Measurements from ENCODE around the gene PLOD1.
"Not testable (repeated sequence)": the region's sequence is repeated elsewhere in the genome, so short reads cannot be mapped to it uniquely, and the experiment has no call there.

The PLOD1 gene

DNA sequence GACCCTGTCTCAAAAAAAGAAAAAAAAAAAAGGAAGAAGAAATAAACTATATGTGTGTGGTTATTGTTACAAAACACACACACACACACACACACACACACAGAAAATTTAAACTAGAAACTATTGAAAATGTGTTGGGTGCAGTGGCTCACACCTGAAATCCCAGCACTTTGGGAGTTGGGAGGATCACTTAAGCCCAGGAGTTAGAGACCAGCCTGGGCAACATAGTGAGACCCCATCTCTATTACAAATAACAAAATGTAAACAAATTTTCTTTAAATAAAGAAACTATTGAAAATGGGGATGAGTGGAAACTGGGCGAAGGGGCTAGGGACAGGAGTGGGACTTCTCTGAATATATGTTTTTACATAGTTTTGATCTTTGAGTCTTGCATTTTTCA is 31.3 kb upstream of the PLOD1 start:
- Histone ChIP-seq H3K27me3 (ENCODE audit: insufficient read depth, low read length) (no peaks in the 10 kb centered on the region), H3K4me2 (ENCODE audit: low read length) (no peak overlapping the region), H3K36me3 (ENCODE audit: control insufficient read depth in 1 of 2, insufficient read depth in 2 of 2, low read length in 2 of 2) (no peaks in the 10 kb centered on the region), H4K91ac (ENCODE audit: low read depth, low read length) (no peak overlapping the region), H3K9ac (ENCODE audit: low read length) (no peak overlapping the region), H3K4me3 (ENCODE audit: low read depth, low read length) (no peak overlapping the region), H3K23ac (ENCODE audit: low read length) (no peak overlapping the region), H4K8ac (ENCODE audit: low read depth, low read length) (no peak overlapping the region), H3K4ac (ENCODE audit: low read depth, low read length) (no peak overlapping the region), H2AK5ac (ENCODE audit: low read length) (no peak overlapping the region), H2AFZ (ENCODE audit: insufficient read depth, low read length, poor library complexity) (no peak overlapping the region), H3K14ac (ENCODE audit: low read length) (no peak overlapping the region), H3K79me2 (ENCODE audit: control insufficient read depth, insufficient read depth, low read length, poor library complexity) (no peaks in the 10 kb centered on the region), H3K18ac (ENCODE audit: low read length) (no peak overlapping the region), H3K4me1 (ENCODE audit: control insufficient read depth in 1 of 2, insufficient read depth in 2 of 2, low read length in 2 of 2) (no peaks in the 10 kb centered on the region), H3K27ac (ENCODE audit: low read depth, low read length) (no peak overlapping the region), H2BK5ac (ENCODE audit: low read depth, low read length, poor library complexity) (no peak overlapping the region), H2BK120ac (ENCODE audit: insufficient read depth, low read length, poor library complexity) (no peak overlapping the region), H4K12ac (ENCODE audit: low read depth, low read length) (no peak overlapping the region), H3K9me3 (ENCODE audit: insufficient read depth, low read depth, low read length) (no peaks in the 10 kb centered on the region), H3K79me1 (ENCODE audit: low read length) (peaks cover 2% of the 10 kb centered on the region), H2BK12ac (ENCODE audit: low read length) (no peak overlapping the region)
- no CpG with 5 or more reads among the region's 1 CpG for WGBS (ENCODE audit: extremely low coverage, insufficient coverage, insufficient read length)
- no peak for DNase-seq

DNA sequence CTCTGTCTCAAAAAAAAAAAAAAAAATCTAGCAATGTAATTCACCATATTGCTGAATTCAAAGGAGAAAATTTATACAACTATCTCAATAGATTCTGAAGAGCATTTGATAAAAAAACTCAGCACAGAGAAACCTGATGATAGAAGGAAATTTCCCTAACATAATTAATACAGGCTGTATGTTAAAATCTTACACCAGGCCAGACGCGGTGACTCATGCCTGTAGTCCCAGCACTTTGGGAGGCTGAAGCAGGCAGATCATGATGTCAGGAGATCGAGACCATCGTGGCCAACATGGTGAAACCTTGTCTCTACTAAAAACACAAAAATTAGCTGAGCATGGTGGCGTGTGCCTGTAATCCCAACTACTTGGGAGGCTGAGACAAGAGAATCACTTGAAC is 30.4 kb upstream of the PLOD1 start:
- not testable (repeated sequence) for H4K8ac ChIP-seq (ENCODE audit: low read depth, low read length); H3K18ac ChIP-seq (ENCODE audit: low read length); H4K12ac ChIP-seq (ENCODE audit: low read depth, low read length); H3K79me1 ChIP-seq (ENCODE audit: low read length); H3K79me2 ChIP-seq (ENCODE audit: control insufficient read depth, insufficient read depth, low read length, poor library complexity); H3K27ac ChIP-seq (ENCODE audit: low read depth, low read length); H3K9ac ChIP-seq (ENCODE audit: low read length); H3K4me1 ChIP-seq (ENCODE audit: control insufficient read depth in 1 of 2, insufficient read depth in 2 of 2, low read length in 2 of 2); H3K4me2 ChIP-seq (ENCODE audit: low read length); H2BK12ac ChIP-seq (ENCODE audit: low read length); H2BK120ac ChIP-seq (ENCODE audit: insufficient read depth, low read length, poor library complexity); H3K4ac ChIP-seq (ENCODE audit: low read depth, low read length); H3K27me3 ChIP-seq (ENCODE audit: insufficient read depth, low read length); H3K4me3 ChIP-seq (ENCODE audit: low read depth, low read length); H2BK5ac ChIP-seq (ENCODE audit: low read depth, low read length, poor library complexity); DNase-seq; H2AFZ ChIP-seq (ENCODE audit: insufficient read depth, low read length, poor library complexity); H3K36me3 ChIP-seq (ENCODE audit: control insufficient read depth in 1 of 2, insufficient read depth in 2 of 2, low read length in 2 of 2); H3K14ac ChIP-seq (ENCODE audit: low read length); H3K23ac ChIP-seq (ENCODE audit: low read length); H2AK5ac ChIP-seq (ENCODE audit: low read length); H4K91ac ChIP-seq (ENCODE audit: low read depth, low read length); H3K9me3 ChIP-seq (ENCODE audit: insufficient read depth, low read depth, low read length)
- no CpG with 5 or more reads among the region's 5 CpGs for WGBS (ENCODE audit: extremely low coverage, insufficient coverage, insufficient read length)

DNA sequence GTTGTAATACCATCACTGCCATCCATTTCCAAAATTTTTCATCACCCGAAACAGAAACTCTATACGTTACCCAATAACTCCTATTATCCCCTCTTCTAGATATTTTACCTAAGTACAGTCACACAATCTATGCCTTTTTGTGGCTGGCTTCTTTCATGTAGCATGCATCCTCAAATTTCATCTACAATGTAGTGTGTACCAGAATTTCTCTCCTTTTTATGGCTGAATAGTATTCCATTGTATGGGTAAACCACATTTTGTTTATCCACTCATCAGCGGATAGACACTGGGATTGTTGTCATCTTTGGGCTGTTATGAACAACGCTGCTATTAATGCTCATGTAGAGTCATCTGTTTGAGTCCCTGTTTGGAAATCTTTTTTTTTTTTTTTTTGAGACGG is 29.5 kb upstream of the PLOD1 start:
- H3K18ac ChIP-seq (ENCODE audit: low read length), result no peak overlapping the region
- H3K9ac ChIP-seq (ENCODE audit: low read length), result no peak overlapping the region
- WGBS (ENCODE audit: extremely low coverage, insufficient coverage, insufficient read length), result 100% methylated on average over 2 of the region's 5 CpGs
- H3K79me2 ChIP-seq (ENCODE audit: control insufficient read depth, insufficient read depth, low read length, poor library complexity), result peaks cover 5% of the 10 kb centered on the region
- H3K79me1 ChIP-seq (ENCODE audit: low read length), result peaks cover 12% of the 10 kb centered on the region
- no peak overlapping the region for H3K4me2 ChIP-seq (ENCODE audit: low read length)
- no peaks in the 10 kb centered on the region for H3K27me3 ChIP-seq (ENCODE audit: insufficient read depth, low read length)
- H3K9me3 ChIP-seq (ENCODE audit: insufficient read depth, low read depth, low read length), result no peaks in the 10 kb centered on the region
- H3K36me3 ChIP-seq (ENCODE audit: control insufficient read depth in 1 of 2, insufficient read depth in 2 of 2, low read length in 2 of 2), result no peaks in the 10 kb centered on the region
- no peak overlapping the region for H3K14ac ChIP-seq (ENCODE audit: low read length)
- no peak overlapping the region for H3K27ac ChIP-seq (ENCODE audit: low read depth, low read length)
- H3K4me1 ChIP-seq (ENCODE audit: control insufficient read depth in 1 of 2, insufficient read depth in 2 of 2, low read length in 2 of 2), result no peaks in the 10 kb centered on the region
- H2BK12ac ChIP-seq (ENCODE audit: low read length), result no peak overlapping the region
- H4K12ac ChIP-seq (ENCODE audit: low read depth, low read length), result no peak overlapping the region
- H3K23ac ChIP-seq (ENCODE audit: low read length), result no peak overlapping the region
- no peak overlapping the region for H4K8ac ChIP-seq (ENCODE audit: low read depth, low read length)
- no peak overlapping the region for H3K4ac ChIP-seq (ENCODE audit: low read depth, low read length)
- H2AK5ac ChIP-seq (ENCODE audit: low read length), result no peak overlapping the region
- no peak for DNase-seq
- H2BK120ac ChIP-seq (ENCODE audit: insufficient read depth, low read length, poor library complexity), result no peak overlapping the region
- H2AFZ ChIP-seq (ENCODE audit: insufficient read depth, low read length, poor library complexity), result no peak overlapping the region
- H4K91ac ChIP-seq (ENCODE audit: low read depth, low read length), result no peak overlapping the region
- H2BK5ac ChIP-seq (ENCODE audit: low read depth, low read length, poor library complexity), result no peak overlapping the region
- no peak overlapping the region for H3K4me3 ChIP-seq (ENCODE audit: low read depth, low read length)

DNA sequence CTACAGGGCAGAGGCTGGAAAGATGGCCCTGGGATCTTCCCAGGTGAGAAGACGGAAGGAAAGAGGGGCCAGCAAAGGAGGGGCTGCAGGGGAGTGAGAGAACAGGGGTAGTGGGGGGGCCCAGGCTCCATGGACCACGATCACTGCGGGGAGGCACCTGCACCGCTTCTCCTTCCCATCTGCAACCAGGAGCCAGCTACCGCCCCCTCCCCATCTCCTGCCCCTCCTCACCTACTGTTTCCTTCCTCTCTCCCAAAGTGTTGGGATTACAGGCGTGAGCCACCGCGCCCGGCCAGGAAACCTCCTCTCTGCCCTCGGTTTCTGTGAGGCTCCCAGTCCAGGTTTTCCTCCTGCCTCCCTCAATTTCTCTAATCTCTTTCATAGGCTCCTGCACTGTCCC is 27.6 kb upstream of the PLOD1 start:
- Histone ChIP-seq H2AK5ac (ENCODE audit: low read length) (no peak overlapping the region), H3K9ac (ENCODE audit: low read length) (no peak overlapping the region), H2AFZ (ENCODE audit: insufficient read depth, low read length, poor library complexity) (no peak overlapping the region), H3K79me2 (ENCODE audit: control insufficient read depth, insufficient read depth, low read length, poor library complexity) (peaks cover 5% of the 10 kb centered on the region), H4K12ac (ENCODE audit: low read depth, low read length) (no peak overlapping the region), H2BK120ac (ENCODE audit: insufficient read depth, low read length, poor library complexity) (no peak overlapping the region), H4K91ac (ENCODE audit: low read depth, low read length) (no peak overlapping the region), H3K36me3 (ENCODE audit: control insufficient read depth in 1 of 2, insufficient read depth in 2 of 2, low read length in 2 of 2) (no peaks in the 10 kb centered on the region), H3K4me3 (ENCODE audit: low read depth, low read length) (no peak overlapping the region), H2BK5ac (ENCODE audit: low read depth, low read length, poor library complexity) (no peak overlapping the region), H3K4me2 (ENCODE audit: low read length) (no peak overlapping the region), H3K27ac (ENCODE audit: low read depth, low read length) (no peak overlapping the region), H2BK12ac (ENCODE audit: low read length) (no peak overlapping the region), H3K9me3 (ENCODE audit: insufficient read depth, low read depth, low read length) (no peaks in the 10 kb centered on the region), H3K14ac (ENCODE audit: low read length) (no peak overlapping the region), H3K79me1 (ENCODE audit: low read length) (peaks cover 12% of the 10 kb centered on the region), H3K4ac (ENCODE audit: low read depth, low read length) (no peak overlapping the region), H3K4me1 (ENCODE audit: control insufficient read depth in 1 of 2, insufficient read depth in 2 of 2, low read length in 2 of 2) (no peaks in the 10 kb centered on the region), H3K18ac (ENCODE audit: low read length) (no peak overlapping the region), H4K8ac (ENCODE audit: low read depth, low read length) (no peak overlapping the region), H3K23ac (ENCODE audit: low read length) (no peak overlapping the region), H3K27me3 (ENCODE audit: insufficient read depth, low read length) (no peaks in the 10 kb centered on the region)
- no peak for DNase-seq
- no CpG with 5 or more reads among the region's 10 CpGs for WGBS (ENCODE audit: extremely low coverage, insufficient coverage, insufficient read length)
